ENCODE results near the gene NDUFA6. TPM values are rescaled to one million over a fixed set of nuclear protein-coding genes. Genes with fewer than 3 reads are reported as not detected.

NDUFA6 gene
- total RNA-seq, 2 experiments from 2014 or later, result 52.8 to 59.8 TPM

DNA sequence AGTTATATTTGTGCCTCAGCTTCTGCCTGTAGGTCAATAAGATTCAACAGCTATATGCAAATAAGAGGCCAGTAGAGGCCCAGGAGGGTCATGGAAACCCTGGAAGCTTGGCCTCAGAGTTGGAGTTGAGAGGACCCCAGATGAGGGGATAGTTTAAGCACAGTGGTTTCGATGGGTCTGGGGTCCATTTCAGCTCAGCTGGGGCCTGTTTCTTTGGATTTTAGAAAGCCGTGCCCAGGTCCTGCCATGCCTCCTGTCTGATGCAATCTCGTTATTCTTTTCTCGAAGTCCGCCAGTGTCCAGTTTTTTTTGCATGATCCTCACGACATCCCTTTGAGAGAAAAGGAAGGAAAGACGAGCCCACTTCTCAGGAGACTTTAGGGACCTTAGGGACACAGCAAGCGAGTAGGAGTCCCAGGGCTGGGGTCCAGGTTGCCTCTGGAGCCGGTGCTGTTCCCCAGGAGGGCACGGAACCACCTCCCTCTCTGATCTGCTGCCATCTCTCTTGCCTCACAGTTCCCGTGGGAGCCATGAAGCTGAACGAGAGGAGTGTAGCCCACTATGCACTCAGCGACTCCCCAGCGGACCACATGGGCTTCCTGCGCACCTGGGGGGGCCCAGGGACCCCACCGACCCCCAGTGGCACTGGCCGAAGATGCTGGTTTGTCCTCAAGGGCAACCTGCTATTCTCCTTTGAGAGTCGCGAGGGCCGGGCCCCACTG lies 13.6 kb downstream of the NDUFA6 start:
- Mint-ChIP-seq H3K36me3 (ENCODE audit: low read depth) (peaks cover 14% of the 10 kb centered on the region), H3K27ac (no peak overlapping the region), H3K9me3 (no peaks in the 10 kb centered on the region), H3K4me3 (peak overlapping the region; percentile 25), H3K27me3 (no peaks in the 10 kb centered on the region), H3K4me1 (ENCODE audit: low read depth) (peaks cover 57% of the 10 kb centered on the region)
- H3K27me3 ChIP-seq (ENCODE audit: control insufficient read depth in 1 of 2, insufficient read depth in 2 of 2, low read length in 2 of 2), result no peaks in the 10 kb centered on the region
- peaks cover 3% of the 10 kb centered on the region for H3K36me3 ChIP-seq (ENCODE audit: insufficient read depth, low read length)
- H3K27ac ChIP-seq (ENCODE audit: low read depth in 1 of 2, low read length in 2 of 2), result no peak overlapping the region
- H3K4me1 ChIP-seq (ENCODE audit: insufficient read depth, low read length), result peaks cover 62% of the 10 kb centered on the region
- H3K4me3 ChIP-seq (ENCODE audit: low read length), result no peak overlapping the region
- no peak for ATAC-seq (ENCODE audit: poor library complexity)
- CTCF ChIA-PET, result interaction anchor here (3.1 kb wide), 1 partner anchor 13 kb away, joined by 11 read pairs; the partner anchor contains the start of gene NDUFA6
- DNase-seq, result no peak
- intact Hi-C loops (cut with DNase I, micrococcal nuclease), result loop anchor here (5.0 to 10.0 kb wide), 3 partner anchors 365 to 538 kb away; partner anchors contain the start of gene POLDIP3 (in 1 of the 2)
- H3K9me3 ChIP-seq (ENCODE audit: control insufficient read depth in 1 of 2, insufficient read depth in 1 of 2, low read length in 2 of 2), result no peaks in the 10 kb centered on the region
- TF ChIP-seq, protein P1, sequence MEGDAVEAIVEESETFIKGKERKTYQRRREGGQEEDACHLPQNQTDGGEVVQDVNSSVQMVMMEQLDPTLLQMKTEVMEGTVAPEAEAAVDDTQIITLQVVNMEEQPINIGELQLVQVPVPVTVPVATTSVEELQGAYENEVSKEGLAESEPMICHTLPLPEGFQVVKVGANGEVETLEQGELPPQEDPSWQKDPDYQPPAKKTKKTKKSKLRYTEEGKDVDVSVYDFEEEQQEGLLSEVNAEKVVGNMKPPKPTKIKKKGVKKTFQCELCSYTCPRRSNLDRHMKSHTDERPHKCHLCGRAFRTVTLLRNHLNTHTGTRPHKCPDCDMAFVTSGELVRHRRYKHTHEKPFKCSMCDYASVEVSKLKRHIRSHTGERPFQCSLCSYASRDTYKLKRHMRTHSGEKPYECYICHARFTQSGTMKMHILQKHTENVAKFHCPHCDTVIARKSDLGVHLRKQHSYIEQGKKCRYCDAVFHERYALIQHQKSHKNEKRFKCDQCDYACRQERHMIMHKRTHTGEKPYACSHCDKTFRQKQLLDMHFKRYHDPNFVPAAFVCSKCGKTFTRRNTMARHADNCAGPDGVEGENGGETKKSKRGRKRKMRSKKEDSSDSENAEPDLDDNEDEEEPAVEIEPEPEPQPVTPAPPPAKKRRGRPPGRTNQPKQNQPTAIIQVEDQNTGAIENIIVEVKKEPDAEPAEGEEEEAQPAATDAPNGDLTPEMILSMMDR (IDR thresholded peaks at IDR 0.05), result no peak
- POLR2A ChIA-PET, result no interaction called here

DNA sequence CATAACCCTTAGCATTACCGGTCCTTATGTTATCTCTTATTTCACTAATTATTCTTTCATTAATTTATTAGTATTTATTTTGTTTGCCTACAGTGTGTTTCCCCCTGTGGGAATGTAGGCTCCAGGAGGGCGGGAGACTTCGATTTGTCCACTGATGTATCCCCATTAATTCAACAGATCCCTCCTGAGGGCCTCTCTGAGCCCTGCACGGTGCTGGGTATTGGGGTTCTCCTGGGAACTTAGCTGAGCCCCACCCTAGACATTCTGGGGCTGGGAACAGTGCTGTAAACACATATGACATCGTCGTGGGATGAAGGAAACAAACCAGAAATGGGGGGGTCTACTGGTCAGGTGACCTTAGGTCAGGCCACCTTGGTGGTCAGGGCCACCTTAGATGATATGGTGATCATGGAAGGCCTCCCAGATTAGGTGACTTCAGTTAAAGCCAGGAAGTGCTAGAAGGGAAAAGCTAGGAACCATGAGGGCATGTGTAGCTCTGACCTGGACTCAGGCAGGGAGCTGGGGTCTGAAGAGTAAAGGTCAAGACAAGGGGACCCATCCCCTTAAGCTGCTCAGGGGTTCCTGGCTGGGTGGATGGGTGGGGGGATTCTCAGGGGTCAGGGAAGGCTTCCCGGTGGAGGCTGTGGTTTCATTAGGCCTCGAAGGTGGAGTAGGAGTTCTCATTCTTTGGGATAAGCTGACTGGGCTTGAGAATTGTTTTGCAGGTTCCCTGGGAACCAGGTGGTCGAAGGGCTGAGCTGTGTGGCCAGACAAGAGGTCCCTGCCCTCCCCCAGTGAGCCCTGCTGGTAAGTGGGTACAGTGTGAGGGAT lies 15.5 kb downstream of the NDUFA6 start:
- H3K4me1 ChIP-seq (ENCODE audit: insufficient read depth, low read length), result peaks cover 62% of the 10 kb centered on the region
- H3K36me3 Mint-ChIP-seq (ENCODE audit: low read depth), result peaks cover 13% of the 10 kb centered on the region
- no peaks in the 10 kb centered on the region for H3K9me3 ChIP-seq (ENCODE audit: control insufficient read depth in 1 of 2, insufficient read depth in 1 of 2, low read length in 2 of 2)
- no peaks in the 10 kb centered on the region for H3K36me3 ChIP-seq (ENCODE audit: insufficient read depth, low read length)
- H3K4me3 ChIP-seq (ENCODE audit: low read length), result peak overlapping the region; percentile 60
- H3K27ac Mint-ChIP-seq, result peak overlapping the region; percentile 77
- no peaks in the 10 kb centered on the region for H3K9me3 Mint-ChIP-seq
- TF ChIP-seq, protein P1 (IDR thresholded peaks at IDR 0.05), result no peak
- H3K4me3 Mint-ChIP-seq, result peak overlapping the region; percentile 77
- H3K4me1 Mint-ChIP-seq (ENCODE audit: low read depth), result peaks cover 61% of the 10 kb centered on the region
- ATAC-seq (ENCODE audit: poor library complexity), result no peak
- POLR2A ChIA-PET, result interaction anchor here (0.6 to 1.7 kb wide), 2 partner anchors 16 to 261 kb away, joined by 3 to 19 read pairs; partner anchors contain the start of gene NDUFA6
- intact Hi-C loops (cut with DNase I, micrococcal nuclease), result loop anchor here (5.0 to 10.0 kb wide), 4 partner anchors 78 to 540 kb away; partner anchors contain the start of genes POLDIP3 (in 1 of the 2) and WBP2NL (in 1 of the 2)
- CTCF ChIA-PET, result interaction anchor here (3.1 kb wide), 1 partner anchor 15 kb away, joined by 11 read pairs; the partner anchor contains the start of gene NDUFA6
- H3K27me3 ChIP-seq (ENCODE audit: control insufficient read depth in 1 of 2, insufficient read depth in 2 of 2, low read length in 2 of 2), result no peaks in the 10 kb centered on the region
- DNase-seq, result peak in 1 of 14 experiments; percentile 17
- no peak overlapping the region for H3K27ac ChIP-seq (ENCODE audit: low read depth in 1 of 2, low read length in 2 of 2)
- no peaks in the 10 kb centered on the region for H3K27me3 Mint-ChIP-seq

DNA sequence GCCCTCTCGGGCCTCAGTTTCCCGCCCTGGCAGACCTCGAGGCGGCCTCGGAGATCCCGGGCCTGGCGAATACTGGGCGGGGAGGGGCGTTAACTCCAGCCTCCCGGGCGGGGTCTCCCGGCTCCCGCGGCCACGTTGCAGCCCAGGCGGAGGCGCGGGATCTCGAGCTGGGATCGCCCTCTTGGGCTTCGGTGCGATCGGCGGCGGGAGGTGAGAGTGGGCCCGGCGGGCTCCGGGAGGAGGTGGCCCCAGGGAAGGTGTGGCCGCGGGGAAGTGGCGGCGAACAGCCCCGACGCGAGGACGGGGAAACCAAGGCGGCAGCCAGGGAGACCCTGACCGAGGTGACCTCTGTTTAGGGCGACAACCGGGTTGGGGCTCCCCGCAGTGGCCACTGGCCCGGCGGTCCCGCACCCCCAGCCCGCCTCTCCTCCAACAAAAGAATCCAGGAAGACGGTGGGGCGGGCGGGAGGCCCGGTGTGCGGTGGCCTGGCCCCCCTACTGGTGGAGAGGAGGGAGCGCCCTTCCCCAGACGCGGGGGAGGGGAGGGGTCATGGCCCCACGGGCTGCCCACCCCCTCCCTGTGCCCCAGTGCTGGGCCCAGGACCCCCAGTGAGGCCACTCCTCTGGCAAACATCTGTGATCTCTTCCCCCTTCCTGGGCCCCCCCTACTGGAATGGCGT lies 16.3 kb downstream of the NDUFA6 start, which contains the start of gene PHETA2:
PHETA2 (plus strand) TSS at position 117 of the 680 bp plus-strand sequence. CDS start 3,046 bp downstream, outside the sequence.
- no peak within 1 kb of the TSS for H3K27ac ChIP-seq (ENCODE audit: low read depth in 1 of 2, low read length in 2 of 2)
- H3K36me3 ChIP-seq (ENCODE audit: insufficient read depth, low read length), result no peaks in the 10 kb centered on the region
- peak within 1 kb of the TSS; percentile 60 for H3K4me3 ChIP-seq (ENCODE audit: low read length)
- H3K27me3 ChIP-seq (ENCODE audit: control insufficient read depth in 1 of 2, insufficient read depth in 2 of 2, low read length in 2 of 2), result no peaks in the 10 kb centered on the region
- DNase-seq (peak in 13 of 14 experiments; percentile 27 to 78 (median 52)), ATAC-seq (ENCODE audit: poor library complexity) (no peak)
- H3K9me3 ChIP-seq (ENCODE audit: control insufficient read depth in 1 of 2, insufficient read depth in 1 of 2, low read length in 2 of 2), result no peaks in the 10 kb centered on the region
- CTCF ChIA-PET, result no interaction called here
- TF ChIP-seq, protein P1 (IDR thresholded peaks at IDR 0.05), result peak; percentile 50
- H3K4me3 Mint-ChIP-seq, result peak within 1 kb of the TSS; percentile 77
- H3K4me1 Mint-ChIP-seq (ENCODE audit: low read depth), result peaks cover 63% of the 10 kb centered on the region
- no peaks in the 10 kb centered on the region for H3K27me3 Mint-ChIP-seq
- intact Hi-C loops (cut with DNase I, micrococcal nuclease), result loop anchor here (5.0 to 10.0 kb wide), 3 partner anchors 77 to 541 kb away; partner anchors contain the start of genes POLDIP3 (in 1 of the 2) and WBP2NL (in 1 of the 2)
- POLR2A ChIA-PET, result interaction anchor here (1.7 kb wide), 1 partner anchor 16 kb away, joined by 19 read pairs; the partner anchor contains the start of gene NDUFA6
- H3K27ac Mint-ChIP-seq, result peak within 1 kb of the TSS; percentile 77
- no peaks in the 10 kb centered on the region for H3K9me3 Mint-ChIP-seq
- peaks cover 65% of the 10 kb centered on the region for H3K4me1 ChIP-seq (ENCODE audit: insufficient read depth, low read length)
- H3K36me3 Mint-ChIP-seq (ENCODE audit: low read depth), result peaks cover 5% of the 10 kb centered on the region

Data from CD4-positive, alpha-beta T cell (primary cell).